ENCODE measurements around the gene RPS2.

RPS2 gene

DNA sequence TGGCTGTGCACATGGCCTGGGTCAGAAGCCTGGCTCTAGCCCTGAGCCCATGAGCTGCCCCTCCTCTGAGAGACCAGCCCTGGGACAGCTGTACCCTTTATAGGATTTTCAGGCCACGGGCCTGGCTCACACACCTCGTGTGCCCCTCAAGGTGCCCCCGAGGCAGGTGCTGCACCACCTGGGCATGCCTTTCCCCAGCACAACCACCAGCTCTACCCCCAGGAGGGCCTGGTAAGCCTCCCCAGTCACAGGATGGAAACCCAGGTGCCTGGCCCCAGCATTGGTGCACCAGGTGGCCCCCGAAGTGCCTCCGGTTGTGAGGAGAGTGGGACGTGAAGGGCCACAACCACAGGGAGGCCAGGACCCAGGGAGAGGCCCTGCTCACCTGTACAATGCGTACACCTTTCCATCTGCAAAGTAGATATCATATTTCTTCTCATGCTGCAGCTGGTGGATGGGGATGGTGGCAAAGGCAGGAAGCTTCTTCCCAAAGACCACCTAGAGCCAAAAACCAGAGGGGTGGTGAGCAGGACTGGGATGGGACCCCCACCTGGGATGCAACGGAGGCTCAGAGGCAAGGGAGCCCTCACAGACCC lies 38.7 kb upstream of the RPS2 start:
- TF ChIP-seq, protein P1, sequence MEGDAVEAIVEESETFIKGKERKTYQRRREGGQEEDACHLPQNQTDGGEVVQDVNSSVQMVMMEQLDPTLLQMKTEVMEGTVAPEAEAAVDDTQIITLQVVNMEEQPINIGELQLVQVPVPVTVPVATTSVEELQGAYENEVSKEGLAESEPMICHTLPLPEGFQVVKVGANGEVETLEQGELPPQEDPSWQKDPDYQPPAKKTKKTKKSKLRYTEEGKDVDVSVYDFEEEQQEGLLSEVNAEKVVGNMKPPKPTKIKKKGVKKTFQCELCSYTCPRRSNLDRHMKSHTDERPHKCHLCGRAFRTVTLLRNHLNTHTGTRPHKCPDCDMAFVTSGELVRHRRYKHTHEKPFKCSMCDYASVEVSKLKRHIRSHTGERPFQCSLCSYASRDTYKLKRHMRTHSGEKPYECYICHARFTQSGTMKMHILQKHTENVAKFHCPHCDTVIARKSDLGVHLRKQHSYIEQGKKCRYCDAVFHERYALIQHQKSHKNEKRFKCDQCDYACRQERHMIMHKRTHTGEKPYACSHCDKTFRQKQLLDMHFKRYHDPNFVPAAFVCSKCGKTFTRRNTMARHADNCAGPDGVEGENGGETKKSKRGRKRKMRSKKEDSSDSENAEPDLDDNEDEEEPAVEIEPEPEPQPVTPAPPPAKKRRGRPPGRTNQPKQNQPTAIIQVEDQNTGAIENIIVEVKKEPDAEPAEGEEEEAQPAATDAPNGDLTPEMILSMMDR (IDR thresholded peaks at IDR 0.05; ENCODE audit: insufficient read depth, low read depth, low read length, missing control alignments), result no peak
- no peak overlapping the region for H3K4me3 ChIP-seq (ENCODE audit: low read depth, low read length)
- DNase-seq (ENCODE audit: low read depth), result no peak

- TF ChIP-seq, protein P1 (IDR thresholded peaks at IDR 0.05; ENCODE audit: insufficient read depth, low read depth, low read length, missing control alignments), result no peak
- no peak overlapping the region for H3K4me3 ChIP-seq (ENCODE audit: low read depth, low read length)
Measured at GRCh38 chr16:2002406-2003230, 38.0 kb upstream of the RPS2 start.

DNA sequence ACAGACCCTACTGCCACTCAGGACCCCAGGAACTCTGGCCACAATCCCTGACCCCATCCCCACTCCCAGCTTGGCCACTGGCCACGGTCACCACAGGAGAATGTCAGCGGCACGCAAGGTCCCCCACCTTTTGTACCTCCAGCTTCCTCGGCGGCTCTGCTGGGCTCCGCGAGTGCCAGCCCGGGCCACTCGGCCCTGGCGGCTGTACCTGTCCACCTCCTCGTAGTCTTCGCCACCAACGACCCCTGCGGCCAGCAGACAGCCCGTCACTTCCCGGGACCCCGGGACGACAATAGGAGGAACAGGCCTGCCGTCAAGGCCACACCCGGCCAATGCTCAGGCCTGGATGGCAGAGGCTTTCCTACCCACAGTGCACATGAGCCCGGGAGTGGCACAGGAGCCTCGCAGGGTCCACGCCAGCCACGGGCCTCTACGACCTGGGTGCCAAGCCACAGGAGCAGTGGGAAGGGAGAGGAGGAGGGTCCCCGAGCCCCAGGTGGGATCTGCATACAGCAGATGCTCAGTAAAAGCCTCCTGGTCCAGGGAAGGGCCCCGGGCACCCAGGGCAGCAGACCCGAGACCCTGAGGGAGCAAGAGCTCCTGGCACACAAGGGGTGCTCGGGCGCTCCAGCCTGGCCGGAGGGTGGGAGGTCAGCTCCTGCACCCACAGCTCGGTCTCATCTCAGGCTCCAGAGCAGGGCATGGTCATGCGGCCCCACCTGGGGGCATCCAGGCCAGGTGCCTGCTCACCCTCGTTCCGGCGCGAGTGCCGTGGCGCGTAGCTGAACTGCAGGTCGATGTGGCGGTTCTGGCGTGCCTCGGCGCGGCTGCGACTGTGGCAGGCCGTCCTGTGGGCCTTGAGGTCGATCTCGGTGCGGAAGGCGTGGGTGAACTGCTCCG lies 37.1 kb upstream of the RPS2 start:
- TF ChIP-seq, protein P1 (IDR thresholded peaks at IDR 0.05; ENCODE audit: insufficient read depth, low read depth, low read length, missing control alignments), result no peak
- H3K4me3 ChIP-seq (ENCODE audit: low read depth, low read length), result no peak overlapping the region
- DNase-seq (ENCODE audit: low read depth), result no peak

More at GRCh38 chr16:2002406-2003230, 38.0 kb upstream of the RPS2 start:
- no peak for DNase-seq (ENCODE audit: low read depth)

DNA sequence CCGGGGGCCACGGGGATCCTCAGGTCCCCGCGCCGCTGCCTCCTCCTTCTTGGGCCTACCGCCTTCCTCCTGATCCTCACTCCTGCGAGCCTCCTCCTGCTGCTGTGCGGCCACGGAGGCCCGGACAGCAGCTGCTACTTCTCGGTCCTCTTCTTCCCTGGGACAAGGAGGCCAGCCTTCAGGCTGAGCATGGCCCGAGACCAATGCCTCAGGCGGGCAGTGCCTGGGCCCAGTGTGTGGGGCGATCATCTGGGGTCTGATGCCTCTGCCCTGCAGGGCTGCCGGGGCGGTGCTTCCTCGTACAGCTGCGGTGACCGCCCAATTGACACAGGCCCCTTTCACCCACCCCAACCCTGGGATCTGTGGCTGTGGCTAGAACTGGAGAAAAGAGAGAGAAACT lies 36.4 kb upstream of the RPS2 start:
- DNase-seq (ENCODE audit: low read depth), result no peak
- H3K4me3 ChIP-seq (ENCODE audit: low read depth, low read length), result no peak overlapping the region
- TF ChIP-seq, protein P1 (IDR thresholded peaks at IDR 0.05; ENCODE audit: insufficient read depth, low read depth, low read length, missing control alignments), result no peak

GRCh38 chr16:1999866-2000514 lies 35.4 kb upstream of the RPS2 start:
- TF ChIP-seq, protein P1 (IDR thresholded peaks at IDR 0.05; ENCODE audit: insufficient read depth, low read depth, low read length, missing control alignments), result no peak
- H3K4me3 ChIP-seq (ENCODE audit: low read depth, low read length), result no peak overlapping the region

More at GRCh38 chr16:1999866-2000514, 35.4 kb upstream of the RPS2 start:
- DNase-seq (ENCODE audit: low read depth), result no peak

All from GM12865 (cell line).